ENCODE measurements around the gene ALDH1A1.

ALDH1A1 gene

GRCh38 chr9:72888067-72888466 is 64.8 kb downstream of the ALDH1A1 start:
- TF ChIP-seq TAF1 (IDR thresholded peaks at IDR 0.05; ENCODE audit: borderline replicate concordance, insufficient read depth, low read length) (no peak), FOXP2 (optimal IDR thresholded peaks at IDR 0.05; ENCODE audit: borderline replicate concordance, extremely low read depth, extremely low read length, insufficient read depth) (no peak), POLR2AphosphoS5 (IDR thresholded peaks at IDR 0.05; ENCODE audit: low read depth, low read length) (no peak), REST (IDR thresholded peaks at IDR 0.05; ENCODE audit: insufficient read depth in 1 of 2, low read depth in 2 of 2, low read length in 2 of 2) (no peak), SIN3A (IDR thresholded peaks at IDR 0.05; ENCODE audit: borderline replicate concordance, insufficient read depth, low read length) (no peak)

- TF ChIP-seq REST (IDR thresholded peaks at IDR 0.05; ENCODE audit: insufficient read depth in 1 of 2, low read depth in 2 of 2, low read length in 2 of 2): no peak
- TF ChIP-seq SIN3A (IDR thresholded peaks at IDR 0.05; ENCODE audit: borderline replicate concordance, insufficient read depth, low read length): no peak
- TF ChIP-seq POLR2AphosphoS5 (IDR thresholded peaks at IDR 0.05; ENCODE audit: low read depth, low read length): no peak
- no peak for TF ChIP-seq FOXP2 (optimal IDR thresholded peaks at IDR 0.05; ENCODE audit: borderline replicate concordance, extremely low read depth, extremely low read length, insufficient read depth)
- no peak for TF ChIP-seq TAF1 (IDR thresholded peaks at IDR 0.05; ENCODE audit: borderline replicate concordance, insufficient read depth, low read length)
Measured at GRCh38 chr9:72886386-72886785, 66.5 kb downstream of the ALDH1A1 start.

GRCh38 chr9:72884508-72884907 is 68.3 kb downstream of the ALDH1A1 start:
- no peak for TF ChIP-seq FOXP2 (optimal IDR thresholded peaks at IDR 0.05; ENCODE audit: borderline replicate concordance, extremely low read depth, extremely low read length, insufficient read depth)
- TF ChIP-seq TAF1 (IDR thresholded peaks at IDR 0.05; ENCODE audit: borderline replicate concordance, insufficient read depth, low read length): no peak
- TF ChIP-seq POLR2AphosphoS5 (IDR thresholded peaks at IDR 0.05; ENCODE audit: low read depth, low read length): no peak
- no peak for TF ChIP-seq REST (IDR thresholded peaks at IDR 0.05; ENCODE audit: insufficient read depth in 1 of 2, low read depth in 2 of 2, low read length in 2 of 2)
- no peak for TF ChIP-seq SIN3A (IDR thresholded peaks at IDR 0.05; ENCODE audit: borderline replicate concordance, insufficient read depth, low read length)

GRCh38 chr9:72883875-72884274 is 69.0 kb downstream of the ALDH1A1 start:
- no peak for TF ChIP-seq FOXP2 (optimal IDR thresholded peaks at IDR 0.05; ENCODE audit: borderline replicate concordance, extremely low read depth, extremely low read length, insufficient read depth)
- no peak for TF ChIP-seq SIN3A (IDR thresholded peaks at IDR 0.05; ENCODE audit: borderline replicate concordance, insufficient read depth, low read length)
- TF ChIP-seq POLR2AphosphoS5 (IDR thresholded peaks at IDR 0.05; ENCODE audit: low read depth, low read length): no peak
- TF ChIP-seq TAF1 (IDR thresholded peaks at IDR 0.05; ENCODE audit: borderline replicate concordance, insufficient read depth, low read length): no peak
- TF ChIP-seq REST (IDR thresholded peaks at IDR 0.05; ENCODE audit: insufficient read depth in 1 of 2, low read depth in 2 of 2, low read length in 2 of 2): no peak
